WTC11 (cell line): ENCODE measurements around the gene CACNA1C. TPM values are rescaled to one million over a fixed set of nuclear protein-coding genes. Genes with fewer than 3 reads are reported as not detected.

Source experiments
- ATAC-seq: fragments of 200-7000 bp; cut with Tn5 transposase; 2 replicates; pipeline ENCODE4 v1.10.0; 2021; ENCODE audit warnings: mild to moderate bottlenecking, moderate library complexity
- CTCF ChIA-PET: fragments of 300-600 bp; sonication (Branson Sonifier 250); formaldehyde crosslinking; loops from one replicate; lab custom pipeline; 2021; ENCODE audit warnings: antibody characterized with exemption; lab: Charles Lee
- POLR2A ChIA-PET: fragments of 350-600 bp; sonication (Branson Sonifier 250); formaldehyde crosslinking; loops from one replicate; lab custom pipeline; 2021; ENCODE audit warnings: antibody characterized with exemption; lab: Charles Lee
- DNase-seq: peaks from one replicate; pipeline ENCODE4 v3.0.0; 2021; ENCODE audit warnings: low spot score
- H3K27ac Mint-ChIP-seq: 2 replicates; pipeline ENCODE4 v1.8.0; 2021; ENCODE audit warnings: mixed read lengths
- H3K27me3 Mint-ChIP-seq: 2 replicates; pipeline ENCODE4 v1.8.0; 2021; ENCODE audit warnings: low read depth, mild to moderate bottlenecking, moderate library complexity, mixed read lengths
- H3K36me3 Mint-ChIP-seq: 2 replicates; pipeline ENCODE4 v1.8.0; 2021; ENCODE audit warnings: mixed read lengths
- H3K4me1 Mint-ChIP-seq: 2 replicates; pipeline ENCODE4 v1.8.0; 2022; ENCODE audit warnings: mixed read lengths
- H3K4me3 Mint-ChIP-seq: 2 replicates; pipeline ENCODE4 v1.8.0; 2021; ENCODE audit warnings: mild to moderate bottlenecking, moderate library complexity, mixed read lengths
- H3K9me3 Mint-ChIP-seq: 2 replicates; pipeline ENCODE4 v1.8.0; 2021; ENCODE audit warnings: mixed read lengths
- CBFB ChIP-seq: sonication (generic); formaldehyde crosslinking; IDR thresholded peaks from 2 replicates; pipeline ENCODE4 v1.8.1; 2022; ENCODE audit warnings: mild to moderate bottlenecking, low read depth, missing genetic modification reagents
- E2F1 ChIP-seq: sonication (generic); formaldehyde crosslinking; IDR thresholded peaks from 2 replicates; pipeline ENCODE4 v1.8.0; 2022; ENCODE audit warnings: mild to moderate bottlenecking, missing genetic modification reagents
- ELF4 ChIP-seq: sonication (generic); formaldehyde crosslinking; IDR thresholded peaks from 2 replicates; pipeline ENCODE4 v1.8.1; 2022; ENCODE audit warnings: low read depth, mild to moderate bottlenecking, moderate library complexity, missing genetic modification reagents
- ERG ChIP-seq: fragments of 250-450 bp; sonication (Bioruptor Pico); IDR thresholded peaks from 2 replicates; pipeline ENCODE4 v1.8.0; 2021; ENCODE audit warnings: mild to moderate bottlenecking
- ETV6 ChIP-seq: sonication (generic); formaldehyde crosslinking; IDR thresholded peaks from 2 replicates; pipeline ENCODE4 v1.8.1; 2022; ENCODE audit warnings: mild to moderate bottlenecking, missing genetic modification reagents
- FOXP1 ChIP-seq: sonication (generic); formaldehyde crosslinking; IDR thresholded peaks from 2 replicates; pipeline ENCODE4 v1.8.0; 2022; ENCODE audit warnings: missing genetic modification reagents, mild to moderate bottlenecking, moderate library complexity, borderline replicate concordance
- IRF1 ChIP-seq: sonication (generic); formaldehyde crosslinking; IDR thresholded peaks from 2 replicates; pipeline ENCODE4 v1.8.0; 2023; ENCODE audit warnings: missing genetic modification reagents
- OVOL2 ChIP-seq: fragments of 250-450 bp; sonication (Bioruptor Pico); IDR thresholded peaks from 2 replicates; pipeline ENCODE4 v1.9.0; 2021; ENCODE audit warnings: mild to moderate bottlenecking, borderline replicate concordance
- PREB ChIP-seq: sonication (generic); formaldehyde crosslinking; IDR thresholded peaks from 2 replicates; pipeline ENCODE4 v1.8.1; 2022; ENCODE audit warnings: mild to moderate bottlenecking, missing genetic modification reagents, moderate library complexity, borderline replicate concordance
- PRRX2 ChIP-seq: fragments of 250-450 bp; sonication (Bioruptor Pico); IDR thresholded peaks from 2 replicates; pipeline ENCODE4 v1.8.0; 2021; ENCODE audit warnings: mild to moderate bottlenecking
- SMAD4 ChIP-seq: sonication (generic); formaldehyde crosslinking; IDR thresholded peaks from 2 replicates; pipeline ENCODE4 v1.8.0; 2022; ENCODE audit warnings: mild to moderate bottlenecking, missing genetic modification reagents
- SOX15 ChIP-seq: fragments of 250-450 bp; sonication (Bioruptor Pico); IDR thresholded peaks from 2 replicates; pipeline ENCODE4 v1.9.0; 2021; ENCODE audit warnings: mild to moderate bottlenecking
- ZBTB21 ChIP-seq: sonication (generic); formaldehyde crosslinking; IDR thresholded peaks from 2 replicates; pipeline ENCODE4 v1.8.1; 2023; ENCODE audit warnings: mild to moderate bottlenecking, missing genetic modification reagents, borderline replicate concordance
- ZNF416 ChIP-seq: fragments of 250-450 bp; sonication (Bioruptor Pico); IDR thresholded peaks from 2 replicates; pipeline ENCODE4 v1.9.0; 2021; ENCODE audit warnings: mild to moderate bottlenecking, inconsistent platforms
- ZSCAN18 ChIP-seq: fragments of 250-450 bp; sonication (Bioruptor Pico); IDR thresholded peaks from 2 replicates; pipeline ENCODE4 v2.1.2; 2022; ENCODE audit warnings: mild to moderate bottlenecking, moderate library complexity
- total RNA-seq: library from RNA; stranded (reverse); gene quantifications from 3 replicates; pipeline ENCODE4 v1.2.3, GENCODE V29; 2021
- TF ChIP-seq, protein P1 (sequence below): sonication (generic); formaldehyde crosslinking; IDR thresholded peaks from 2 replicates; pipeline ENCODE4 v1.8.1; 2023; ENCODE audit warnings: mild to moderate bottlenecking, missing genetic modification reagents, moderate library complexity

Gene CACNA1C
- total RNA-seq, 1 experiment from 2014 or later: 1.7 TPM

- no peak for TF ChIP-seq OVOL2
- no peak for TF ChIP-seq PREB (CRISPR knock-in tag)
- no peak for TF ChIP-seq E2F1 (CRISPR knock-in tag)
- TF ChIP-seq ETV6 (CRISPR knock-in tag): no peak
- TF ChIP-seq ZSCAN18: no peak
- TF ChIP-seq CBFB: no peak
- no peak for TF ChIP-seq SOX15 (CRISPR knock-in tag)
- TF ChIP-seq ZNF416 (CRISPR knock-in tag): no peak
- TF ChIP-seq SMAD4 (CRISPR knock-in tag): no peak
- TF ChIP-seq FOXP1 (CRISPR knock-in tag): no peak
- CTCF ChIA-PET: no interaction called here
- Mint-ChIP-seq H3K4me3 (no peak overlapping the region), H3K36me3 (no peaks in the 10 kb centered on the region), H3K4me1 (peaks cover 25% of the 10 kb centered on the region), H3K27ac (no peak overlapping the region), H3K9me3 (no peaks in the 10 kb centered on the region), H3K27me3 (no peaks in the 10 kb centered on the region)
- no peak for DNase-seq
- POLR2A ChIA-PET: no interaction called here
- ATAC-seq: no peak
These were observed 35.8 kb upstream of the CACNA1C start for GRCh38 chr12:2016862-2017545.

GRCh38 chr12:2017546-2018337, 35.0 kb upstream of the CACNA1C start:
- Mint-ChIP-seq H3K4me1 (peaks cover 18% of the 10 kb centered on the region), H3K9me3 (no peaks in the 10 kb centered on the region), H3K36me3 (no peaks in the 10 kb centered on the region), H3K27me3 (no peaks in the 10 kb centered on the region), H3K27ac (no peak overlapping the region), H3K4me3 (no peak overlapping the region)
- CTCF ChIA-PET: interaction anchor here (0.7 to 0.9 kb wide), 2 partner anchors 17 to 227 kb away, joined by 3 to 6 read pairs; no protein-coding TSS in a partner anchor
- TF ChIP-seq PRRX2 (CRISPR knock-in tag) (no peak), ZBTB21 (CRISPR knock-in tag) (no peak), ELF4 (CRISPR knock-in tag) (no peak), ERG (no peak), IRF1 (CRISPR knock-in tag) (no peak), PREB (CRISPR knock-in tag) (no peak)
- TF ChIP-seq, protein P1, sequence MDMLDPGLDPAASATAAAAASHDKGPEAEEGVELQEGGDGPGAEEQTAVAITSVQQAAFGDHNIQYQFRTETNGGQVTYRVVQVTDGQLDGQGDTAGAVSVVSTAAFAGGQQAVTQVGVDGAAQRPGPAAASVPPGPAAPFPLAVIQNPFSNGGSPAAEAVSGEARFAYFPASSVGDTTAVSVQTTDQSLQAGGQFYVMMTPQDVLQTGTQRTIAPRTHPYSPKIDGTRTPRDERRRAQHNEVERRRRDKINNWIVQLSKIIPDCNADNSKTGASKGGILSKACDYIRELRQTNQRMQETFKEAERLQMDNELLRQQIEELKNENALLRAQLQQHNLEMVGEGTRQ (CRISPR knock-in tag): no peak
- ATAC-seq (no peak), DNase-seq (no peak)
- POLR2A ChIA-PET: no interaction called here
